Osteocyte (in vitro differentiated cells): ENCODE results near the gene BMPR1A. TPM values are rescaled to one million over a fixed set of nuclear protein-coding genes. Genes with fewer than 3 reads are reported as not detected.
"Not testable (repeated sequence)": the region's sequence is repeated elsewhere in the genome, so short reads cannot be mapped to it uniquely, and the experiment has no call there.

Experiments
- DNase-seq: peaks from one replicate; pipeline ENCODE4 v3.0.0; 2021; ENCODE audit warnings: mixed read lengths; ENCODE audit not compliant: unreplicated experiment; ENCODE audit errors: extremely low spot score
- H3K27ac Mint-ChIP-seq: one replicate; pipeline ENCODE4 v1.8.0; 2021; ENCODE audit warnings: mild to moderate bottlenecking, mixed read lengths; ENCODE audit not compliant: unreplicated experiment
- H3K27me3 Mint-ChIP-seq: one replicate; pipeline ENCODE4 v1.8.0; 2021; ENCODE audit warnings: mixed read lengths; ENCODE audit not compliant: unreplicated experiment
- H3K36me3 Mint-ChIP-seq: one replicate; pipeline ENCODE4 v1.8.0; 2021; ENCODE audit warnings: mixed read lengths; ENCODE audit not compliant: unreplicated experiment
- H3K4me1 Mint-ChIP-seq: one replicate; pipeline ENCODE4 v1.8.0; 2021; ENCODE audit warnings: mixed read lengths; ENCODE audit not compliant: unreplicated experiment
- H3K4me3 Mint-ChIP-seq: one replicate; pipeline ENCODE4 v1.8.0; 2021; ENCODE audit warnings: mild to moderate bottlenecking, moderate library complexity, mixed read lengths; ENCODE audit not compliant: unreplicated experiment
- H3K9me3 Mint-ChIP-seq: one replicate; pipeline ENCODE4 v1.8.0; 2021; ENCODE audit warnings: mixed read lengths; ENCODE audit not compliant: unreplicated experiment
- total RNA-seq: library from RNA; stranded (reverse); gene quantifications from 2 replicates; pipeline ENCODE4 v1.2.1, GENCODE V29; 2021
- TF ChIP-seq, protein P1 (sequence below): fragments of 200-600 bp; sonication (generic); IDR thresholded peaks from 2 replicates; pipeline ENCODE4 v1.5.0; 2021; ENCODE audit warnings: antibody characterized with exemption, mild to moderate bottlenecking, moderate library complexity

The BMPR1A gene
- total RNA-seq, 1 donor from 2014 or later, result 75.5 TPM

DNA sequence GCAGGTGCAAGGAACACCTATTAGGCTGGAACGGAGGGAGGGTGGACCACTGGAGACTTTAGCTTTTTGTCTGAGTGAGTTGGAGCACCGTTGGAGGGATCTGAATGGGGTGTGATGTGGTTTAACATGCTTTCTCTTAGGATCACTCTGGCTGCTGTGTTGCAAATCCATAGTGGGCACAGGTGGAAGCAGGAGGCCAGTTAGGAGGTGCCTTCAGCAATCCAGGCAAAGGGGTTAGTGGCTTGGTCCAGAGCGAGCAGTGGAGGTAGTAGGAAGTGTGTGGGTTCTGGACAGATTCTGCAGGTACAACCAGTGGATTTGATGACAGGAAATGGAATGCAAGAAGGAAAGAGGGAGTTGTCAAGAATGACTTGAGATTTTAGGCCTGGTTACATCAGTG lies 106.0 kb downstream of the BMPR1A start:
- TF ChIP-seq, protein P1, sequence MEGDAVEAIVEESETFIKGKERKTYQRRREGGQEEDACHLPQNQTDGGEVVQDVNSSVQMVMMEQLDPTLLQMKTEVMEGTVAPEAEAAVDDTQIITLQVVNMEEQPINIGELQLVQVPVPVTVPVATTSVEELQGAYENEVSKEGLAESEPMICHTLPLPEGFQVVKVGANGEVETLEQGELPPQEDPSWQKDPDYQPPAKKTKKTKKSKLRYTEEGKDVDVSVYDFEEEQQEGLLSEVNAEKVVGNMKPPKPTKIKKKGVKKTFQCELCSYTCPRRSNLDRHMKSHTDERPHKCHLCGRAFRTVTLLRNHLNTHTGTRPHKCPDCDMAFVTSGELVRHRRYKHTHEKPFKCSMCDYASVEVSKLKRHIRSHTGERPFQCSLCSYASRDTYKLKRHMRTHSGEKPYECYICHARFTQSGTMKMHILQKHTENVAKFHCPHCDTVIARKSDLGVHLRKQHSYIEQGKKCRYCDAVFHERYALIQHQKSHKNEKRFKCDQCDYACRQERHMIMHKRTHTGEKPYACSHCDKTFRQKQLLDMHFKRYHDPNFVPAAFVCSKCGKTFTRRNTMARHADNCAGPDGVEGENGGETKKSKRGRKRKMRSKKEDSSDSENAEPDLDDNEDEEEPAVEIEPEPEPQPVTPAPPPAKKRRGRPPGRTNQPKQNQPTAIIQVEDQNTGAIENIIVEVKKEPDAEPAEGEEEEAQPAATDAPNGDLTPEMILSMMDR, result no peak
- H3K4me1 Mint-ChIP-seq, result peaks cover 37% of the 10 kb centered on the region
- H3K9me3 Mint-ChIP-seq, result peaks cover 14% of the 10 kb centered on the region
- H3K27me3 Mint-ChIP-seq, result no peaks in the 10 kb centered on the region
- no peak overlapping the region for H3K4me3 Mint-ChIP-seq
- peak overlapping the region; percentile 4 for H3K27ac Mint-ChIP-seq
- H3K36me3 Mint-ChIP-seq, result peaks cover 18% of the 10 kb centered on the region
- DNase-seq, result no peak

DNA sequence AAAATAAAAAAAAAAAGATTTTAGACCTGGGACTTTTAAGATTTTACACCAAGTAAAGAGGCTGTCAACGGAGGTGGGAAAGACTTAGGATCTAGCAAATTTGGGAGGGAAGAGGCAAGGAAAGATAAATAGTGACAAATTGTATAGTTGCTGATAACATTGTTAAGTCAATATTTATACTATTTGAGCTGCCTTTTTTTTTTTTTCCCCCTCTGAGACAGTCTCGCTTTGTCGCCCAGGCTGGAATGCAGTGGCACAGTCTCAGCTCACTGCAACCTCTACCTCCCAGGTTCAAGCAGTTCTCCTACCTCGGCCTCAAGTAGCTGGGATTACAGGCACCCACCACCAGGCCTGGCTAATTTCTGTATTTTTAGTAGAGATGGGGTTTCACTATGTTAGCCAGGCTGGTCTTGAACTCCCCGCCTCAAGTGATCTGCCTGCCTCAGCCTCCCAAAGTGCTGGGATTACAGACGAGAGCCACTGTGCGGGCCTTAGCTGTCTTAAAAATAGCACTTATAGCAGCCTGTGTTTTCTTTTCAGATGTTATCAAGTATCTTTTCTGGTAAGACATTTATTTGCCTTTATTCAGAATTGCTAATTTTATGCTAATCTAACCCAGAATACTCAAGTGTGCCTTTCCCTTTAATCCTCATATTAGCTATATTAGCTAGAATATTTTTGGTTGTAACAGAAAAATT lies 106.5 kb downstream of the BMPR1A start:
- DNase-seq, result no peak
- Mint-ChIP-seq H3K9me3 (peaks cover 14% of the 10 kb centered on the region), H3K4me3 (no peak overlapping the region), H3K4me1 (peaks cover 42% of the 10 kb centered on the region), H3K36me3 (peaks cover 18% of the 10 kb centered on the region), H3K27ac (no peak overlapping the region), H3K27me3 (no peaks in the 10 kb centered on the region)
- TF ChIP-seq, protein P1, result no peak

DNA sequence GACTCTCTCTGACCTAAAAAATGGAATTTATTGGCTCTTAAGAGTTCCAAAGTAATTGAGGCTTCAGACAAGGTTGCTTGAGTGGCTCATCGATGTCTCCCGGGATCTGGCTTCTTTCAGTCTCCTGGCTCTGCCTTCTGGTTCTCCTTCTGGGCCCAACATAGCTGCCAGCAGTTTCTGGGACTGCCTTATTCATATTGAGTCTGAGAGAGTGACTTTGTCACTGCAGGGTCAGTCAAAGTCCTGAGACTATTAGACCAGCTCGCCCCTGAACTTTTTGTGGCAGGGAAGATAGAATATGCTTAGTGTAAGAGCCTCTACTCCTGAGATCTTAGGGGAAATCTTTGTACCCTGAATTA lies 107.0 kb downstream of the BMPR1A start:
- peaks cover 11% of the 10 kb centered on the region for H3K9me3 Mint-ChIP-seq
- H3K36me3 Mint-ChIP-seq, result peaks cover 13% of the 10 kb centered on the region
- H3K27ac Mint-ChIP-seq, result peak overlapping the region; percentile 4
- DNase-seq, result no peak
- H3K27me3 Mint-ChIP-seq, result no peaks in the 10 kb centered on the region
- peaks cover 47% of the 10 kb centered on the region for H3K4me1 Mint-ChIP-seq
- no peak overlapping the region for H3K4me3 Mint-ChIP-seq
- TF ChIP-seq, protein P1, result no peak

DNA sequence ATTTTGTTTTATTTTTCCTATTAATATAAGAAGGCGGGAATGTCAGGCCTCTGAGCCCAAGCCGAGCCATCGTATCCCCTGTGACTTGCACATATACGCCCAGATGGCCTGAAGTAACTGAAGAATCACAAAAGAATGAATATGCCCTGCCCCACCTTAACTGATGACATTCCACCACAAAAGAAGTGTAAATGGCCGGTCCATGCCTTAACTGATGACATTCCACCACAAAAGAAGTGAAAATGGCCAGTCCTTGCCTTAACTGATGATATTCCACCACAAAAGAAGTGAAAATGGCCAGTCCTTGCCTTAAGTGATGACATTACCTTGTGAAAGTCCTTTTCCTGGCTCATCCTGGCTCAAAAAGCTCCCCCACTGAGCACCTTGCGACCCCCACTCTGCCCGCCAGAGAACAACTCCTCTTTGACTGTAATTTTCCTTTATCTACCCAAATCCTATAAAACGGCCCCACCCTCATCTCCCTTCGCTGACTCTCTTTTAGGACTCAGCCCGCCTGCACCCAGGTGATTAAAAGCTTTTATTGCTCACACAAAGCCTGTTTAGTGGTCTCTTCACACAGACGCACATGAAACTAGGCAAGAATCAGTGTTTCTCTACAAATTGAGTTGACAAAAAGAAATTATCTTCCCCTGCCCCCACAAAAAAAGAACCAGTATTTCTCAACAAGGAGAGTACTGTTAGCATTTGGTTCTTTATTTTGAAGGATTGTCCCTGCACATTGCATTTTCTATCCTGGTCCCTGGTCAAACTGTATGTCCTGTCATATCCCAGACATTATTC lies 108.8 kb downstream of the BMPR1A start:
- Mint-ChIP-seq H3K4me1 (peaks cover 51% of the 10 kb centered on the region), H3K27ac (peak overlapping the region; percentile 63)
- DNase-seq, H3K27me3 Mint-ChIP-seq, H3K4me3 Mint-ChIP-seq, H3K36me3 Mint-ChIP-seq, H3K9me3 Mint-ChIP-seq: not testable (repeated sequence)

DNA sequence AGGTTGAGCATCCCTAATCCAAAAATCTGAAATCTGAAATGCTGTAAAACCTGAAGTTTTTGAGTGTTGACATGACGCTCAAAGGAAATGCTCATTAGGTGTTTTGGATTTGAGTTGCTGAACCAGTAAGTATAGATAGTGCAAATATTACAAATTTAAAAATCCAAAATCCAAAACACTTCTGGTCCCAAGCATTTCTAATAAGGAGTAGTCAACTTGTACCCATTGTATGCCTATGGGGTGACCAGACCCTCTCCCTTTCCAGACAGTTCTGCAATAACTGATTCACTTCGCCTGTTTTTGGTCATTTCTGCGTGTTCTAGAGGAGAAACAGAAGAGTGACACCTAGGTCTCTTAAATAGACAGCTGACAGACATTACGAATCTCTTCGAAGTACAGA lies 110.7 kb downstream of the BMPR1A start:
- DNase-seq, result no peak
- H3K4me3 Mint-ChIP-seq, result no peak overlapping the region
- peaks cover 7% of the 10 kb centered on the region for H3K36me3 Mint-ChIP-seq
- H3K27ac Mint-ChIP-seq, result no peak overlapping the region
- TF ChIP-seq, protein P1, result no peak
- H3K4me1 Mint-ChIP-seq, result peaks cover 53% of the 10 kb centered on the region
- no peaks in the 10 kb centered on the region for H3K27me3 Mint-ChIP-seq
- peaks cover 1% of the 10 kb centered on the region for H3K9me3 Mint-ChIP-seq
